Measurements from ENCODE around the gene SCIN. TPM values are rescaled to one million over a fixed set of nuclear protein-coding genes. Genes with fewer than 3 reads are reported as not detected.

SCIN gene
- total RNA-seq, 1 donor: 4.3 TPM

GRCh38 chr7:12590559-12590958, 20.0 kb downstream of the SCIN start:
- no peak overlapping the region for H3K4me3 ChIP-seq (ENCODE audit: low read depth, low read length)
- TF ChIP-seq CTCF (IDR thresholded peaks at IDR 0.05; ENCODE audit: insufficient read depth, low read depth, low read length): no peak
- DNase-seq (ENCODE audit: low read depth): no peak

GRCh38 chr7:12594122-12594897, 23.8 kb downstream of the SCIN start:
- no peak for TF ChIP-seq CTCF (IDR thresholded peaks at IDR 0.05; ENCODE audit: insufficient read depth, low read depth, low read length)
- DNase-seq (ENCODE audit: low read depth): no peak
- H3K4me3 ChIP-seq (ENCODE audit: low read depth, low read length): no peak overlapping the region

- no peak for TF ChIP-seq CTCF (IDR thresholded peaks at IDR 0.05; ENCODE audit: insufficient read depth, low read depth, low read length)
- DNase-seq (ENCODE audit: low read depth): no peak
- no peak overlapping the region for H3K4me3 ChIP-seq (ENCODE audit: low read depth, low read length)
Observed at GRCh38 chr7:12595148-12595547, 24.6 kb downstream of the SCIN start.

GRCh38 chr7:12596225-12596790, 25.8 kb downstream of the SCIN start:
- H3K4me3 ChIP-seq (ENCODE audit: low read depth, low read length): no peak overlapping the region
- no peak for DNase-seq (ENCODE audit: low read depth)
- TF ChIP-seq CTCF (IDR thresholded peaks at IDR 0.05; ENCODE audit: insufficient read depth, low read depth, low read length): no peak

GRCh38 chr7:12601302-12601869, 30.9 kb downstream of the SCIN start:
- H3K4me3 ChIP-seq (ENCODE audit: low read depth, low read length): no peak overlapping the region
- no peak for DNase-seq (ENCODE audit: low read depth)
- no peak for TF ChIP-seq CTCF (IDR thresholded peaks at IDR 0.05; ENCODE audit: insufficient read depth, low read depth, low read length)

- TF ChIP-seq CTCF (IDR thresholded peaks at IDR 0.05; ENCODE audit: insufficient read depth, low read depth, low read length): no peak
- no peak for DNase-seq (ENCODE audit: low read depth)
- no peak overlapping the region for H3K4me3 ChIP-seq (ENCODE audit: low read depth, low read length)
Observed at GRCh38 chr7:12607134-12607533, 36.6 kb downstream of the SCIN start.
